HS-27A (cell line): ENCODE results near the gene SLC15A1.

Experiments
- DNase-seq: peaks from one replicate; pipeline ENCODE4 v3.0.0-alpha.2; 2012; ENCODE audit warnings: low read depth, missing footprints

The SLC15A1 gene

GRCh38 chr13:98752467-98753290, at the start of gene SLC15A1:
Gene SLC15A1 (minus strand): TSS chr13:98752672. CDS start chr13:98752598, 74 bp downstream.
- no peak for DNase-seq

- DNase-seq: no peak
Observed at GRCh38 chr13:98801626-98802418, 49.4 kb upstream of the SLC15A1 start.

GRCh38 chr13:98800078-98800477, 47.6 kb upstream of the SLC15A1 start:
- no peak for DNase-seq

- no peak for DNase-seq
Observed at GRCh38 chr13:98798849-98799645, 46.6 kb upstream of the SLC15A1 start.

GRCh38 chr13:98797456-98797855, 45.0 kb upstream of the SLC15A1 start:
- no peak for DNase-seq

GRCh38 chr13:98796798-98797197, 44.3 kb upstream of the SLC15A1 start:
- DNase-seq: no peak

- no peak for DNase-seq
Observed at GRCh38 chr13:98796191-98796590, 43.7 kb upstream of the SLC15A1 start.

- no peak for DNase-seq
Observed at GRCh38 chr13:98795220-98795619, 42.7 kb upstream of the SLC15A1 start.

GRCh38 chr13:98794498-98794897, 42.0 kb upstream of the SLC15A1 start:
- no peak for DNase-seq

- DNase-seq: no peak
Observed at GRCh38 chr13:98792785-98793495, 40.5 kb upstream of the SLC15A1 start.

GRCh38 chr13:98792321-98792720, 39.8 kb upstream of the SLC15A1 start:
- no peak for DNase-seq

- DNase-seq: no peak
Observed at GRCh38 chr13:98791611-98792010, 39.1 kb upstream of the SLC15A1 start.

GRCh38 chr13:98787996-98788395, 35.5 kb upstream of the SLC15A1 start:
- DNase-seq: no peak

- no peak for DNase-seq
Observed at GRCh38 chr13:98787173-98787572, 34.7 kb upstream of the SLC15A1 start.

GRCh38 chr13:98786023-98786422, 33.6 kb upstream of the SLC15A1 start:
- DNase-seq: no peak

GRCh38 chr13:98785405-98785804, 32.9 kb upstream of the SLC15A1 start:
- no peak for DNase-seq

- DNase-seq: no peak
Observed at GRCh38 chr13:98784666-98785065, 32.2 kb upstream of the SLC15A1 start.

GRCh38 chr13:98783856-98784478, 31.5 kb upstream of the SLC15A1 start:
- no peak for DNase-seq

- DNase-seq: no peak
Observed at GRCh38 chr13:98782654-98783053, 30.2 kb upstream of the SLC15A1 start.

GRCh38 chr13:98781905-98782304, 29.4 kb upstream of the SLC15A1 start:
- no peak for DNase-seq

- DNase-seq: no peak
Observed at GRCh38 chr13:98781470-98781869, 29.0 kb upstream of the SLC15A1 start.
